Smooth muscle cell (in vitro differentiated cells): ENCODE measurements around the gene APPBP2. TPM values are rescaled to one million over a fixed set of nuclear protein-coding genes. Genes with fewer than 3 reads are reported as not detected.

ENCODE experiments used
- DNase-seq: peaks from one replicate; lab custom pipeline; 2025; ENCODE audit not compliant: unreplicated experiment; lab: John Stamatoyannopoulos, UW
- H2AFZ ChIP-seq: fragments of 200-600 bp; sonication (generic); 2 replicates; pipeline ENCODE4 v1.6.0; 2016; ENCODE audit warnings: antibody characterized with exemption, low read depth, mild to moderate bottlenecking
- H3F3A ChIP-seq: fragments of 200-600 bp; sonication (generic); 2 replicates; pipeline ENCODE4 v1.6.0; 2017; ENCODE audit warnings: antibody characterized with exemption, low read depth
- H3K27ac ChIP-seq: fragments of 200-600 bp; sonication (generic); 2 replicates; pipeline ENCODE4 v1.5.1; 2016; ENCODE audit warnings: low read depth, mild to moderate bottlenecking
- H3K27me3 ChIP-seq: fragments of 200-600 bp; sonication (generic); 2 replicates; pipeline ENCODE4 v1.6.1; 2016; ENCODE audit warnings: low read depth, mild to moderate bottlenecking
- H3K36me3 ChIP-seq: fragments of 200-600 bp; sonication (generic); 2 replicates; pipeline ENCODE4 v1.5.1; 2016; ENCODE audit warnings: low read depth
- H3K4me1 ChIP-seq: fragments of 200-600 bp; sonication (generic); 2 replicates; pipeline ENCODE4 v1.5.1; 2016; ENCODE audit warnings: low read depth
- H3K4me2 ChIP-seq: fragments of 200-600 bp; sonication (generic); 2 replicates; pipeline ENCODE4 v1.6.0; 2016; ENCODE audit warnings: mild to moderate bottlenecking
- H3K4me3 ChIP-seq: fragments of 200-600 bp; sonication (generic); 2 replicates; pipeline ENCODE4 v1.5.1; 2016; ENCODE audit warnings: mild to moderate bottlenecking
- H3K79me2 ChIP-seq: fragments of 200-600 bp; sonication (generic); 2 replicates; pipeline ENCODE4 v1.6.0; 2016; ENCODE audit warnings: low read depth, mild to moderate bottlenecking
- H3K9ac ChIP-seq: fragments of 200-600 bp; sonication (generic); 2 replicates; pipeline ENCODE4 v1.6.0; 2016; ENCODE audit warnings: low read depth
- H3K9me3 ChIP-seq: fragments of 200-600 bp; sonication (generic); replicated peaks from 2 replicates; pipeline ENCODE4 v1.5.1; 2016; ENCODE audit warnings: low read depth
- H4K20me1 ChIP-seq: fragments of 200-600 bp; sonication (generic); 2 replicates; pipeline ENCODE4 v1.6.0; 2016; ENCODE audit warnings: low read depth
- WGBS: methylation state at CpG from one replicate; pipeline ENCODE4 v1.1.7; 2016; ENCODE audit warnings: low lambda C conversion rate; 5-methylcytosine and 5-hydroxymethylcytosine counted together
- polyA plus RNA-seq: library from polyadenylated mRNA; unstranded; fragments of >200 nt; fragmentation: Nextera tagmentation; extraction: Ambion mirVana; gene quantifications from 2 replicates; pipeline ENCODE4 v1.2.1, GENCODE V29; 2016
- total RNA-seq: library from RNA; depleted of rRNA; stranded (reverse); fragments of >200 nt; gene quantifications from 2 replicates; pipeline ENCODE4 v1.2.3, GENCODE V29; 2014
- TF ChIP-seq, protein P1 (sequence below): fragments of 200-600 bp; sonication (generic); IDR thresholded peaks from 2 replicates; pipeline ENCODE4 v1.5.1; 2017; ENCODE audit warnings: borderline replicate concordance, mild to moderate bottlenecking, antibody characterized with exemption; ENCODE audit not compliant: insufficient read depth, poor library complexity, severe bottlenecking

The APPBP2 gene
- total and polyA plus RNA-seq, 2 experiments from 2014 or later = 38.3 to 40.9 TPM

GRCh38 chr17:60415146-60415545 lies 110.9 kb downstream of the APPBP2 start:
- Histone ChIP-seq H3K27ac (no peak overlapping the region), H3K79me2 (no peaks in the 10 kb centered on the region), H3K9me3 (no peaks in the 10 kb centered on the region), H3K27me3 (no peaks in the 10 kb centered on the region), H3K4me1 (no peaks in the 10 kb centered on the region), H3K4me3 (no peak overlapping the region), H2AFZ (no peak overlapping the region), H3K9ac (no peak overlapping the region), H4K20me1 (no peaks in the 10 kb centered on the region), H3K36me3 (no peaks in the 10 kb centered on the region), H3K4me2 (no peak overlapping the region), H3F3A (no peaks in the 10 kb centered on the region)
- TF ChIP-seq, protein P1, sequence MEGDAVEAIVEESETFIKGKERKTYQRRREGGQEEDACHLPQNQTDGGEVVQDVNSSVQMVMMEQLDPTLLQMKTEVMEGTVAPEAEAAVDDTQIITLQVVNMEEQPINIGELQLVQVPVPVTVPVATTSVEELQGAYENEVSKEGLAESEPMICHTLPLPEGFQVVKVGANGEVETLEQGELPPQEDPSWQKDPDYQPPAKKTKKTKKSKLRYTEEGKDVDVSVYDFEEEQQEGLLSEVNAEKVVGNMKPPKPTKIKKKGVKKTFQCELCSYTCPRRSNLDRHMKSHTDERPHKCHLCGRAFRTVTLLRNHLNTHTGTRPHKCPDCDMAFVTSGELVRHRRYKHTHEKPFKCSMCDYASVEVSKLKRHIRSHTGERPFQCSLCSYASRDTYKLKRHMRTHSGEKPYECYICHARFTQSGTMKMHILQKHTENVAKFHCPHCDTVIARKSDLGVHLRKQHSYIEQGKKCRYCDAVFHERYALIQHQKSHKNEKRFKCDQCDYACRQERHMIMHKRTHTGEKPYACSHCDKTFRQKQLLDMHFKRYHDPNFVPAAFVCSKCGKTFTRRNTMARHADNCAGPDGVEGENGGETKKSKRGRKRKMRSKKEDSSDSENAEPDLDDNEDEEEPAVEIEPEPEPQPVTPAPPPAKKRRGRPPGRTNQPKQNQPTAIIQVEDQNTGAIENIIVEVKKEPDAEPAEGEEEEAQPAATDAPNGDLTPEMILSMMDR = no peak
- 55% methylated on average over 1 of the region's 1 CpG for WGBS
- no peak for DNase-seq

DNA sequence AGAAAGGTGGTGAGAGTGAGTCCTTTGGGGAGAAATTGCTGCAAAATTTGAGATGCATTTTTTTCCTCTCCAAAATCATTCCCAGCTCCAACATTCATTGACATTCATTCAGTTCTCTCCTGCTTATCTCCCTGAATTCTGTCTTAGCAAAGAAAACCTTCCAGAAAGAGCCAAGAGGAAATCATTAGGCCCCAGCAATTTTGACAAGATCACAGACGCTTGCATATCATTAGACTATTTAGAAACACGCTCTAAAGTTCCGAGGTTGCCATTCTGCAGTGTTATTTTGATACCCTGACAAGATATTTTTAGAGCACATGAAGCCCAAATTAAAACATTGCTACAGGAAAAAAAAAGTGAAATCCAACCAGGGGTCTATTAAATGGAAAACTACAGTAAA lies 113.3 kb downstream of the APPBP2 start:
- no peak for DNase-seq
- Histone ChIP-seq H3K9me3 (no peaks in the 10 kb centered on the region), H3K4me1 (no peaks in the 10 kb centered on the region), H3K4me3 (no peak overlapping the region), H3F3A (no peaks in the 10 kb centered on the region), H3K27ac (no peak overlapping the region), H4K20me1 (no peaks in the 10 kb centered on the region), H2AFZ (no peak overlapping the region), H3K9ac (no peak overlapping the region), H3K27me3 (no peaks in the 10 kb centered on the region), H3K4me2 (no peak overlapping the region), H3K79me2 (no peaks in the 10 kb centered on the region), H3K36me3 (no peaks in the 10 kb centered on the region)
- 93% methylated on average over 3 of the region's 3 CpGs for WGBS
- TF ChIP-seq, protein P1 = no peak

- Histone ChIP-seq H3K9ac (no peak overlapping the region), H3K27me3 (no peaks in the 10 kb centered on the region), H3K9me3 (no peaks in the 10 kb centered on the region), H3F3A (no peaks in the 10 kb centered on the region), H3K27ac (no peak overlapping the region), H3K4me1 (no peaks in the 10 kb centered on the region), H3K4me2 (no peak overlapping the region), H3K36me3 (no peaks in the 10 kb centered on the region), H3K4me3 (no peak overlapping the region), H3K79me2 (no peaks in the 10 kb centered on the region), H4K20me1 (no peaks in the 10 kb centered on the region), H2AFZ (no peak overlapping the region)
- TF ChIP-seq, protein P1 = no peak
- 80% methylated on average over 4 of the region's 4 CpGs for WGBS
- DNase-seq = no peak
These were observed 116.0 kb downstream of the APPBP2 start for GRCh38 chr17:60410001-60410400.

DNA sequence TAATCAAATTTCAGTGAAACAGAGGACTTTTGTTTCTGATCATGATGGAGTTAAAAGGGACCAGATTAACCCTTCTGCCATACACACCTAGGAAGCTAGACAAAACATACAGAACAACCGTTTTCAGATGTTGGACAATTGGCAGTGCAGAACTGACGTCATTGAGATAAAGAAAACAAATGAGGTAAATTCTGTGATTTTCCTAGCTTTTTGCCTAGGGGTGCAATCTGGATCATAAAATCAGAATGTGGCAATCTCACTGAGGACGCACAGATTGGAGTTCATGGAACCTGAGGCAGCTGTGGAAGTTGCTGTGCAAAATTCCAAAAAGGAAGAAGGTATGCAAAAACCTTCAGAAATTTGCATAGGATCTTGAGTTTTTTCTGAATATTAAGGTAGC lies 119.2 kb downstream of the APPBP2 start:
- Histone ChIP-seq H4K20me1 (no peaks in the 10 kb centered on the region), H3K4me3 (no peak overlapping the region), H3K4me2 (no peak overlapping the region), H3K27me3 (no peaks in the 10 kb centered on the region), H3K9me3 (no peaks in the 10 kb centered on the region), H3K9ac (no peak overlapping the region), H2AFZ (no peak overlapping the region), H3K79me2 (no peaks in the 10 kb centered on the region), H3K4me1 (no peaks in the 10 kb centered on the region), H3K36me3 (no peaks in the 10 kb centered on the region), H3F3A (no peaks in the 10 kb centered on the region), H3K27ac (no peak overlapping the region)
- no peak for DNase-seq
- TF ChIP-seq, protein P1 = no peak
- 94% methylated on average over 3 of the region's 3 CpGs for WGBS
